ENCODE measurements around the gene AKR1C8.

DNA sequence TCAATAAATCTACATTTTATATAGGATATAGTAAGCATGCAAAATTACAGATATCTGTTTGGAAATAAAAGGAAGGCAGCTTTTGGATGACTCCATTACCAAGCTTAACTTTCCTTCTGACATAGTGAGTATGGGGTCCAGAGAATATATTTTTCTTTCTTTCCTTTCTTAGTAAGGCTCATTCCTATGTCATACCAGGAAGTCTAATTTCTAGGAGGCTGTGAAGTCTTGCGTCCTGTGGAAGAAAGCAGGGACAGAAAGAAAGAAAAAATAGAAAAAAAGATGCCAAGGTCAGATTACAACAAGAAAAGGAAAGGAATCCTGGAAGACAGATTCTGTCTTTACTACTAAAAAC lies 36.3 kb downstream of the AKR1C8 start:
- TF ChIP-seq, protein P1, sequence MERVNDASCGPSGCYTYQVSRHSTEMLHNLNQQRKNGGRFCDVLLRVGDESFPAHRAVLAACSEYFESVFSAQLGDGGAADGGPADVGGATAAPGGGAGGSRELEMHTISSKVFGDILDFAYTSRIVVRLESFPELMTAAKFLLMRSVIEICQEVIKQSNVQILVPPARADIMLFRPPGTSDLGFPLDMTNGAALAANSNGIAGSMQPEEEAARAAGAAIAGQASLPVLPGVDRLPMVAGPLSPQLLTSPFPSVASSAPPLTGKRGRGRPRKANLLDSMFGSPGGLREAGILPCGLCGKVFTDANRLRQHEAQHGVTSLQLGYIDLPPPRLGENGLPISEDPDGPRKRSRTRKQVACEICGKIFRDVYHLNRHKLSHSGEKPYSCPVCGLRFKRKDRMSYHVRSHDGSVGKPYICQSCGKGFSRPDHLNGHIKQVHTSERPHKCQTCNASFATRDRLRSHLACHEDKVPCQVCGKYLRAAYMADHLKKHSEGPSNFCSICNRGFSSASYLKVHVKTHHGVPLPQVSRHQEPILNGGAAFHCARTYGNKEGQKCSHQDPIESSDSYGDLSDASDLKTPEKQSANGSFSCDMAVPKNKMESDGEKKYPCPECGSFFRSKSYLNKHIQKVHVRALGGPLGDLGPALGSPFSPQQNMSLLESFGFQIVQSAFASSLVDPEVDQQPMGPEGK (CRISPR knock-in tag; IDR thresholded peaks at IDR 0.05; ENCODE audit: borderline replicate concordance) = no peak
- TF ChIP-seq ARNTL (CRISPR knock-in tag; IDR thresholded peaks at IDR 0.05; ENCODE audit: borderline replicate concordance, low read depth) = no peak
- TF ChIP-seq, protein P2, sequence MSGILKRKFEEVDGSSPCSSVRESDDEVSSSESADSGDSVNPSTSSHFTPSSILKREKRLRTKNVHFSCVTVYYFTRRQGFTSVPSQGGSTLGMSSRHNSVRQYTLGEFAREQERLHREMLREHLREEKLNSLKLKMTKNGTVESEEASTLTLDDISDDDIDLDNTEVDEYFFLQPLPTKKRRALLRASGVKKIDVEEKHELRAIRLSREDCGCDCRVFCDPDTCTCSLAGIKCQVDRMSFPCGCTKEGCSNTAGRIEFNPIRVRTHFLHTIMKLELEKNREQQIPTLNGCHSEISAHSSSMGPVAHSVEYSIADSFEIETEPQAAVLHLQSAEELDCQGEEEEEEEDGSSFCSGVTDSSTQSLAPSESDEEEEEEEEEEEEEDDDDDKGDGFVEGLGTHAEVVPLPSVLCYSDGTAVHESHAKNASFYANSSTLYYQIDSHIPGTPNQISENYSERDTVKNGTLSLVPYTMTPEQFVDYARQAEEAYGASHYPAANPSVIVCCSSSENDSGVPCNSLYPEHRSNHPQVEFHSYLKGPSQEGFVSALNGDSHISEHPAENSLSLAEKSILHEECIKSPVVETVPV (CRISPR knock-in tag; IDR thresholded peaks at IDR 0.05) = no peak
- TF ChIP-seq SNAI2 (CRISPR knock-in tag; IDR thresholded peaks at IDR 0.05) = no peak
- TF ChIP-seq, protein P3, sequence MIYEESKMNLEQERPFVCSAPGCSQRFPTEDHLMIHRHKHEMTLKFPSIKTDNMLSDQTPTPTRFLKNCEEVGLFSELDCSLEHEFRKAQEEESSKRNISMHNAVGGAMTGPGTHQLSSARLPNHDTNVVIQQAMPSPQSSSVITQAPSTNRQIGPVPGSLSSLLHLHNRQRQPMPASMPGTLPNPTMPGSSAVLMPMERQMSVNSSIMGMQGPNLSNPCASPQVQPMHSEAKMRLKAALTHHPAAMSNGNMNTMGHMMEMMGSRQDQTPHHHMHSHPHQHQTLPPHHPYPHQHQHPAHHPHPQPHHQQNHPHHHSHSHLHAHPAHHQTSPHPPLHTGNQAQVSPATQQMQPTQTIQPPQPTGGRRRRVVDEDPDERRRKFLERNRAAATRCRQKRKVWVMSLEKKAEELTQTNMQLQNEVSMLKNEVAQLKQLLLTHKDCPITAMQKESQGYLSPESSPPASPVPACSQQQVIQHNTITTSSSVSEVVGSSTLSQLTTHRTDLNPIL (CRISPR knock-in tag; IDR thresholded peaks at IDR 0.05; ENCODE audit: low read depth) = no peak
